Measurements from ENCODE around the gene KDM2A. TPM values are rescaled to one million over a fixed set of nuclear protein-coding genes. Genes with fewer than 3 reads are reported as not detected.

KDM2A gene
- total RNA-seq, 3 donors from 2014 or later (not counting 1 experiment from before 2014, with no cell fraction given), result 268 to 312 (median 283) TPM

- Mint-ChIP-seq H3K36me3 (no peaks in the 10 kb centered on the region), H3K27me3 (ENCODE audit: low read depth in 2 of 2) (no peaks in the 10 kb centered on the region), H3K27ac (peak overlapping the region; percentile 96 to 97), H3K9me3 (no peaks in the 10 kb centered on the region), H3K4me3 (no peak overlapping the region), H3K4me1 (peaks cover 36 to 50% of the 10 kb centered on the region in 2 donors)
- Histone ChIP-seq H3K9me3 (ENCODE audit: control insufficient read depth, insufficient read depth, low read length) (no peaks in the 10 kb centered on the region), H3K27me3 (ENCODE audit: control insufficient read depth, insufficient read depth, low read length) (no peaks in the 10 kb centered on the region), H3K27ac (ENCODE audit: low read length) (peak overlapping the region; percentile 42), H3K4me3 (ENCODE audit: low read length) (no peak overlapping the region), H3K4me1 (ENCODE audit: control insufficient read depth, insufficient read depth, low read length) (peaks cover 100% of the 10 kb centered on the region), H3K36me3 (ENCODE audit: control insufficient read depth, insufficient read depth, low read length) (peaks cover 89% of the 10 kb centered on the region)
- ATAC-seq (no peak), DNase-seq (no peak)
- intact Hi-C loops (cut with micrococcal nuclease), result no loop called here
- no peak for TF ChIP-seq CTCF (IDR thresholded peaks at IDR 0.05)
- 94% methylated on average over 31 of the region's 31 CpGs for WGBS (ENCODE audit: insufficient coverage)
Observed at GRCh38 chr11:67280788-67281551, 161.9 kb downstream of the KDM2A start.

DNA sequence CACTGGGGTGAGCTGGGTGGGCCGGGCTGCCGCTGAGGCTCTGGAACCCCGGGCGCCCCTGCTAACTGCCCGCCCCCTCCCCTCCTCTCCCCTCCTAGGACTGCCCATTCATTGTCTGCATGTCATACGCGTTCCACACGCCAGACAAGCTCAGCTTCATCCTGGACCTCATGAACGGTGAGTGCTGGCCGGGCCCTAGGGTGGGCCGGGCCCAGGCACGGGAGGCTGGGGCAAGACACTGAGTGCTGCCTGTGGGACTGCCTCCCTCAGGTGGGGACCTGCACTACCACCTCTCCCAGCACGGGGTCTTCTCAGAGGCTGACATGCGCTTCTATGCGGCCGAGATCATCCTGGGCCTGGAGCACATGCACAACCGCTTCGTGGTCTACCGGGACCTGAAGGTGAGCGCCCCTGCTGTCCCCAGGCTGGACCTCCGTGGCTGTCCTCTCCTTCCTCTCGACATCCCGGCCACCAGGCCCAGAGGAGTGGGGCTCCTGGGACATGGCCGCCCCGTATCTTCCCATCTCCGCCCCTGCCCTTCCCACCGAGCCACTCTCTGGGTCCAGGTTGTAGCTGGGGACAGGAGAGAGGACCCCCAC is 162.6 kb downstream of the KDM2A start:
- Mint-ChIP-seq H3K27me3 (ENCODE audit: low read depth in 2 of 2) (no peaks in the 10 kb centered on the region), H3K9me3 (no peaks in the 10 kb centered on the region), H3K4me3 (no peak overlapping the region), H3K4me1 (peaks cover 35 to 50% of the 10 kb centered on the region in 2 donors), H3K27ac (peak overlapping the region in 1 of 2 donors; percentile 68), H3K36me3 (no peaks in the 10 kb centered on the region)
- Histone ChIP-seq H3K9me3 (ENCODE audit: control insufficient read depth, insufficient read depth, low read length) (no peaks in the 10 kb centered on the region), H3K36me3 (ENCODE audit: control insufficient read depth, insufficient read depth, low read length) (peaks cover 90% of the 10 kb centered on the region), H3K27ac (ENCODE audit: low read length) (peak overlapping the region; percentile 12), H3K4me3 (ENCODE audit: low read length) (no peak overlapping the region), H3K27me3 (ENCODE audit: control insufficient read depth, insufficient read depth, low read length) (no peaks in the 10 kb centered on the region), H3K4me1 (ENCODE audit: control insufficient read depth, insufficient read depth, low read length) (peaks cover 100% of the 10 kb centered on the region)
- 96% methylated on average over 27 of the region's 27 CpGs for WGBS (ENCODE audit: insufficient coverage)
- TF ChIP-seq CTCF (IDR thresholded peaks at IDR 0.05), result no peak
- DNase-seq, result no peak
- ATAC-seq, result no peak
- intact Hi-C loops (cut with micrococcal nuclease), result no loop called here

GRCh38 chr11:67282155-67282875 is 163.3 kb downstream of the KDM2A start:
- 90% methylated on average over 20 of the region's 20 CpGs for WGBS (ENCODE audit: insufficient coverage)
- H3K27me3 ChIP-seq (ENCODE audit: control insufficient read depth, insufficient read depth, low read length), result no peaks in the 10 kb centered on the region
- Mint-ChIP-seq H3K4me1 (peaks cover 35 to 50% of the 10 kb centered on the region in 2 donors), H3K36me3 (no peaks in the 10 kb centered on the region), H3K9me3 (no peaks in the 10 kb centered on the region), H3K4me3 (no peak overlapping the region), H3K27me3 (ENCODE audit: low read depth in 2 of 2) (no peaks in the 10 kb centered on the region), H3K27ac (peak overlapping the region in 1 of 2 donors; percentile 68)
- no peak for TF ChIP-seq CTCF (IDR thresholded peaks at IDR 0.05)
- DNase-seq, result no peak
- peaks cover 92% of the 10 kb centered on the region for H3K36me3 ChIP-seq (ENCODE audit: control insufficient read depth, insufficient read depth, low read length)
- peaks cover 100% of the 10 kb centered on the region for H3K4me1 ChIP-seq (ENCODE audit: control insufficient read depth, insufficient read depth, low read length)
- intact Hi-C loops (cut with micrococcal nuclease), result no loop called here
- no peak for ATAC-seq
- peak overlapping the region; percentile 12 for H3K27ac ChIP-seq (ENCODE audit: low read length)
- no peaks in the 10 kb centered on the region for H3K9me3 ChIP-seq (ENCODE audit: control insufficient read depth, insufficient read depth, low read length)
- no peak overlapping the region for H3K4me3 ChIP-seq (ENCODE audit: low read length)

All from natural killer cell (primary cell).